ENCODE measurements around the gene DIS3L2.

The DIS3L2 gene

GRCh38 chr2:232269867-232270266 lies 308.4 kb downstream of the DIS3L2 start:
- DNase-seq (ENCODE audit: low spot score): no peak

GRCh38 chr2:232273903-232274643 lies 312.6 kb downstream of the DIS3L2 start:
- no peak for DNase-seq (ENCODE audit: low spot score)

- DNase-seq (ENCODE audit: low spot score): no peak
Observed at GRCh38 chr2:232275670-232276069, 314.2 kb downstream of the DIS3L2 start.

GRCh38 chr2:232276084-232276732 lies 314.7 kb downstream of the DIS3L2 start:
- no peak for DNase-seq (ENCODE audit: low spot score)

GRCh38 chr2:232276733-232277313 lies 315.3 kb downstream of the DIS3L2 start:
- no peak for DNase-seq (ENCODE audit: low spot score)

- no peak for DNase-seq (ENCODE audit: low spot score)
Observed at GRCh38 chr2:232278534-232278933, 317.0 kb downstream of the DIS3L2 start.

GRCh38 chr2:232280341-232280740 lies 318.8 kb downstream of the DIS3L2 start:
- no peak for DNase-seq (ENCODE audit: low spot score)

- no peak for DNase-seq (ENCODE audit: low spot score)
Observed at GRCh38 chr2:232281858-232282507, 320.5 kb downstream of the DIS3L2 start.

GRCh38 chr2:232282508-232283055 lies 321.1 kb downstream of the DIS3L2 start:
- DNase-seq (ENCODE audit: low spot score): no peak

GRCh38 chr2:232286001-232286868 lies 324.7 kb downstream of the DIS3L2 start:
- DNase-seq (ENCODE audit: low spot score): no peak

GRCh38 chr2:232287316-232287715 lies 325.8 kb downstream of the DIS3L2 start:
- no peak for DNase-seq (ENCODE audit: low spot score)

- DNase-seq (ENCODE audit: low spot score): no peak
Observed at GRCh38 chr2:232288489-232289030, 327.0 kb downstream of the DIS3L2 start.

- DNase-seq (ENCODE audit: low spot score): no peak
Observed at GRCh38 chr2:232290668-232291067, 329.2 kb downstream of the DIS3L2 start.

GRCh38 chr2:232291343-232291742 lies 329.8 kb downstream of the DIS3L2 start:
- no peak for DNase-seq (ENCODE audit: low spot score)

- peak; percentile 39 for DNase-seq (ENCODE audit: low spot score)
Observed at GRCh38 chr2:232292395-232293154, 331.1 kb downstream of the DIS3L2 start.

GRCh38 chr2:232293191-232293590 lies 331.7 kb downstream of the DIS3L2 start:
- no peak for DNase-seq (ENCODE audit: low spot score)

GRCh38 chr2:232295971-232296370 lies 334.5 kb downstream of the DIS3L2 start:
- DNase-seq (ENCODE audit: low spot score): no peak

GRCh38 chr2:232296776-232297525 lies 335.4 kb downstream of the DIS3L2 start:
- DNase-seq (ENCODE audit: low spot score): no peak

GRCh38 chr2:232299084-232299483 lies 337.6 kb downstream of the DIS3L2 start:
- DNase-seq (ENCODE audit: low spot score): no peak

Data from CD4-positive, alpha-beta T cell treated with Interleukin-15 for 4 hours (primary cell).